Left lung (tissue), 10 donors: ENCODE results near the gene RRBP1. TPM values are rescaled to one million over a fixed set of nuclear protein-coding genes. Genes with fewer than 3 reads are reported as not detected.
A peak's percentile ranks its signal among the peaks of the same experiment; 100 is the strongest.

Source experiments
- ATAC-seq: fragments of 200-7000 bp; cut with Tn5 transposase; one replicate; pipeline ENCODE4 v1.9.1; 2020; ENCODE audit warnings: moderate library complexity
- DNase-seq, 4 donors: peaks; one replicate each; pipeline ENCODE4 v3.0.0-alpha.2; 2013 to 2020
- H3K27ac ChIP-seq, 2 donors: fragments of 200-600 bp; sonication (generic) in 1 of 2; one replicate each; pipeline versions ENCODE4 v1.5.0 to v1.8.0; 2020 to 2021
- H3K27me3 ChIP-seq, 2 donors: fragments of 200-600 bp; sonication (generic) in 1 of 2; one replicate each; pipeline versions ENCODE4 v1.5.0 to v1.8.0; 2020 to 2021
- H3K36me3 ChIP-seq, 2 donors: fragments of 200-600 bp; sonication (generic) in 1 of 2; one replicate each; pipeline versions ENCODE4 v1.5.0 to v1.8.0; 2020 to 2021
- H3K4me1 ChIP-seq, 2 donors: fragments of 200-600 bp; one replicate each; pipeline ENCODE4 v1.8.0; 2021
- H3K4me3 ChIP-seq, 2 donors: fragments of 200-600 bp; sonication (generic) in 1 of 2; one replicate each; pipeline versions ENCODE4 v1.5.0 to v1.8.0; 2020 to 2021; ENCODE audit warnings: mild to moderate bottlenecking in 1 of 2
- H3K9me3 ChIP-seq, 2 donors: fragments of 200-600 bp; sonication (generic) in 1 of 2; one replicate each; pipeline versions ENCODE4 v1.5.0 to v1.8.0; 2020 to 2021
- intact Hi-C, 2 donors: fragments of 100-400 bp; cut with DNase I; formaldehyde crosslinking; loops; one replicate each; pipeline versions ENCODE4 v1.11.2 to v1.14.2; 2022
- polyA plus RNA-seq, 6 donors: library from polyadenylated mRNA; unstranded; fragments of 120-200 nt; gene quantifications; one replicate each; pipeline ENCODE4 v1.2.1, GENCODE V29; 2013; ENCODE audit not compliant: insufficient read length in 6 of 6
- total RNA-seq, 2 donors: library from RNA; stranded (reverse); fragmentation: NEBNext Ultra II Directional; extraction: Animal tissue kit (Norgen Biotek cat#: 25700); gene quantifications; one replicate each; pipeline ENCODE4 v1.2.1, GENCODE V29; 2021
- TF ChIP-seq, protein P1 (sequence below), 2 donors: fragments of 200-600 bp; sonication (generic) in 1 of 2; IDR thresholded peaks; one replicate each; pipeline versions ENCODE4 v1.5.0 to v1.8.0; 2021; ENCODE audit warnings: antibody characterized with exemption in 2 of 2
- donor health status: DM: no; HTN: yes; CAD: no.
- donor health status: DM: no; HTN: no; CAD: no.

RRBP1 gene
- total and polyA plus RNA-seq, 8 donors = 110 to 263 (median 131) TPM

DNA sequence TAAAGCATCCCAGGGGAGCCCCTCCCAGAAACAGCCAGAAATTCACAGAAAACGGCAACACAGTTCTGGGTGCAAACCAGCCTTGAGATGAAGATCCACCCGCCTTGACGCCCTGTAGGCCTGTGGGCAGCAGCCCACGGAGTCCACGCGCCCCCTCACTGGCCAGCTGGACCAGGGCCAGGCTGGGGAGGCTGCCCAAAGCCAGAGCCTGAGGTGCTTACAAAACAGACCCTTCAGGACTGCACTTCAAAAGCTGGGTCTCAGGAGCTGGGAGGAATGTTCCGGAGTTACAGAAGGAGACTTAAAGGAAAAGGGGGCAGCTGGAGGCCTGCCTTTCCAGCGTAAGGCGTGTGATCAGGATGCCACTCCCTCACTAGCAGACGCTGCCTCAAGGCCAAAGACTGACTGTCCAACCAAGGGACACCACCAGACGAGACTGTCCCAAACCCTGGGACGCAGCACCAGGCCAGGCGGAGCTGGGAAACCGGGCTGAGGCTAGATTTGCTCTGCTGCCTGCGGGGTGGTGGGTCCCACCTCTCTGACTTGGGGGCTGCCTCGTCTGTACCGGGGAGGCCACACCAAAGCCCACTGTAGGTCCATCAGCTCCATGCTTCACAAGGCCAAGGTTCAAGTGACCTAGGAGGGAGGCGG lies 48.1 kb downstream of the RRBP1 start:
- TF ChIP-seq, protein P1, sequence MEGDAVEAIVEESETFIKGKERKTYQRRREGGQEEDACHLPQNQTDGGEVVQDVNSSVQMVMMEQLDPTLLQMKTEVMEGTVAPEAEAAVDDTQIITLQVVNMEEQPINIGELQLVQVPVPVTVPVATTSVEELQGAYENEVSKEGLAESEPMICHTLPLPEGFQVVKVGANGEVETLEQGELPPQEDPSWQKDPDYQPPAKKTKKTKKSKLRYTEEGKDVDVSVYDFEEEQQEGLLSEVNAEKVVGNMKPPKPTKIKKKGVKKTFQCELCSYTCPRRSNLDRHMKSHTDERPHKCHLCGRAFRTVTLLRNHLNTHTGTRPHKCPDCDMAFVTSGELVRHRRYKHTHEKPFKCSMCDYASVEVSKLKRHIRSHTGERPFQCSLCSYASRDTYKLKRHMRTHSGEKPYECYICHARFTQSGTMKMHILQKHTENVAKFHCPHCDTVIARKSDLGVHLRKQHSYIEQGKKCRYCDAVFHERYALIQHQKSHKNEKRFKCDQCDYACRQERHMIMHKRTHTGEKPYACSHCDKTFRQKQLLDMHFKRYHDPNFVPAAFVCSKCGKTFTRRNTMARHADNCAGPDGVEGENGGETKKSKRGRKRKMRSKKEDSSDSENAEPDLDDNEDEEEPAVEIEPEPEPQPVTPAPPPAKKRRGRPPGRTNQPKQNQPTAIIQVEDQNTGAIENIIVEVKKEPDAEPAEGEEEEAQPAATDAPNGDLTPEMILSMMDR (IDR thresholded peaks at IDR 0.05) = no peak
- ATAC-seq (no peak), DNase-seq (no peak)
- Histone ChIP-seq H3K4me1 (peaks cover 8 to 15% of the 10 kb centered on the region in 2 donors), H3K27ac (peak overlapping the region in 1 of 2 donors; percentile 33), H3K9me3 (no peaks in the 10 kb centered on the region), H3K4me3 (no peak overlapping the region), H3K36me3 (peaks cover 0 to 100% of the 10 kb centered on the region in 2 donors), H3K27me3 (no peaks in the 10 kb centered on the region)
- intact Hi-C loops = no loop called here

DNA sequence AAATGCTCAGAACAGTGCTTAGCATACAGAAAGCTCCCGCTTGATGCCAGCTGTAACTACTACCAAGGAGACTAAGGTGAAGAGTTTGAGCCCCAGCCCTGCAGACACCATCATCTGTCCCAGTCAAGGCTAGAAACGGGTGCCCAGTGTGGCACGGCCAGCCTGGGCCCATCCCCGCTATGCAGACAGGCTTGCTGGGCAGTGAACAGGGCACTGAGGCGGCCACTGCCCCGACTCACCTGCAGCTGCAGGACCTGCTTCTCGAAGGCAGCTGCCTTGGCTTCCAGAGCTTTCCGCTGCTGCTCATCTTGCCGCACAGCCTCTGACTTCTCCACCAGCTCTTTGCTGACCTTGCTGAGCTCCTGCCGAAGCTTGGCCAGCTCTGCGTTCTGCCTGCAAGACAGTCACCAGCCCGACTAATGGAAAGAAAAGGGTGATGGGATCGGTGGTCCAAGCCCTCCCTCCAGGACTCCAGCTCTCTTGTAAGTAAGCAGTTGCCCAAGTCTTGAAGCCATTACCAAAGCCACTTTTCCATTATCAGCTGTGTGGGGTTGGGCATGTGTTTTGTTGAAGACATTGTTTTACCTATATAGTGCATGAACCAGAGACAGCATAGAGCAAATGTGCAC lies 48.7 kb downstream of the RRBP1 start:
- DNase-seq (peak in 1 of 4 donors; percentile 56), ATAC-seq (no peak)
- no peak overlapping the region for H3K27ac ChIP-seq
- no peaks in the 10 kb centered on the region for H3K9me3 ChIP-seq
- TF ChIP-seq, protein P1 (IDR thresholded peaks at IDR 0.05) = no peak
- intact Hi-C loops = no loop called here
- H3K4me1 ChIP-seq = peaks cover 8 to 15% of the 10 kb centered on the region in 2 donors
- H3K27me3 ChIP-seq = no peaks in the 10 kb centered on the region
- H3K36me3 ChIP-seq = peaks cover 0 to 100% of the 10 kb centered on the region in 2 donors
- no peak overlapping the region for H3K4me3 ChIP-seq

DNA sequence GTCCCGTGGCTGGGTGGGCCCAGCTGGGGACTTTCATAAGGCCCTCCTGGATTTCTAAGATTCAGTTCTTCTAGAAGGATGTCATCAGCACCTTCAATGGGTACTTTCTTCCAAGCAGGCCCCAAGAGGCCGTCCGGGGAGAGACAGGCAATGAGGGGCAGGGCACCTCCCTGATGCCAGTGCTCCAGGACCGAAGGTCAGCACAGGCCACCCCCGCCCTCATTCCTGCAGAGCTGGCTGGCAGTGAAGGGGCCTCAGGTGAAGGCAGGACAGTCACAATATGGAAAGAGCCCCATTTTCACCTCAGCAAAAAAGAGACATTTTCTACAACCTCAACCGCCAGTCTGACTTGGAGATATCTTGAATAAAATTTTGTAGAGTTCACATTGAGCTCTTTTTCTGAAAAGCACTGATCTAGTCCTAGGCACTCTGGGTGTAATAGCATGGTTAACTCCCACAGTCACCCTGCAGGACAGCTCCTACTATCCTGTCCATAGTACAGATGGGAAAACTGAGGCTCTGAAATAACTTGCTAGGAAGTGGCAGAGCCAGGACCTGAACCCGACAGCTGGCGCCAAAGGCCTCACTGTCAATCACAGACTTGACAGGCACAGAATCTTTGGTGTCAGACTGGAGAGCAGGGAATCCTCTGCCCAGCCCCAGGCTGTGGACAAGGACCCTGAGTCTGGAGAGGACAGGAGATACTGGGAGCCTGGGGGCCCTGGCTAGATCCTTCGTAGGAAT lies 50.3 kb downstream of the RRBP1 start:
- Histone ChIP-seq H3K4me3 (no peak overlapping the region), H3K36me3 (peaks cover 0 to 100% of the 10 kb centered on the region in 2 donors), H3K27me3 (no peaks in the 10 kb centered on the region), H3K9me3 (no peaks in the 10 kb centered on the region), H3K27ac (no peak overlapping the region), H3K4me1 (peaks cover 8 to 15% of the 10 kb centered on the region in 2 donors)
- TF ChIP-seq, protein P1 (IDR thresholded peaks at IDR 0.05) = no peak
- ATAC-seq = no peak
- DNase-seq = no peak
- intact Hi-C loops = no loop called here

DNA sequence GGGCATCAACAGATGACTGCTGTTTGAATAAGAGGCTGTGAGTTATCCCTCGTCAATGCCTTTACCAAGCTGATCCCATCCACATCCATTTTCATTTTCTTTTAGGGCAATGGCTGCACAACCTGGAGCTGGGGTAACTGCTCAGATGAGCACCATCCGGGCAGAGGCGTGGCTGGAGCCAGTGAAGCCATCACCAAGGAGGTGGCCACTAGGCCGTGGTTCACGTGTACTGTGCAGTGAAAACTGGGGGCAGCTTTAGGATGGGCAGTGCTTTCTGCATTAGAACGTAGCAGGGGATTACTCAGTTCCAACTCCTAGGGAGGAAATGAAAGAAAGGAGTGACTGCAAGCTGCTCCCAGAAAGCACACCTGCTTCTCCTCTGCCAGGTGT lies 51.2 kb downstream of the RRBP1 start:
- TF ChIP-seq, protein P1 (IDR thresholded peaks at IDR 0.05) = no peak
- H3K9me3 ChIP-seq = no peaks in the 10 kb centered on the region
- no peaks in the 10 kb centered on the region for H3K27me3 ChIP-seq
- ATAC-seq (no peak), DNase-seq (no peak)
- H3K4me1 ChIP-seq = peaks cover 4 to 11% of the 10 kb centered on the region in 2 donors
- intact Hi-C loops = no loop called here
- no peak overlapping the region for H3K27ac ChIP-seq
- H3K36me3 ChIP-seq = peaks cover 0 to 100% of the 10 kb centered on the region in 2 donors
- no peak overlapping the region for H3K4me3 ChIP-seq
